Measurements from ENCODE around the gene SAMHD1. TPM values are rescaled to one million over a fixed set of nuclear protein-coding genes. Genes with fewer than 3 reads are reported as not detected.
"Not testable (repeated sequence)": the region's sequence is repeated elsewhere in the genome, so short reads cannot be mapped to it uniquely, and the experiment has no call there.

SAMHD1 gene
- total RNA-seq, 4 donors from 2014 or later = 17.0 to 212 (median 66.0) TPM

DNA sequence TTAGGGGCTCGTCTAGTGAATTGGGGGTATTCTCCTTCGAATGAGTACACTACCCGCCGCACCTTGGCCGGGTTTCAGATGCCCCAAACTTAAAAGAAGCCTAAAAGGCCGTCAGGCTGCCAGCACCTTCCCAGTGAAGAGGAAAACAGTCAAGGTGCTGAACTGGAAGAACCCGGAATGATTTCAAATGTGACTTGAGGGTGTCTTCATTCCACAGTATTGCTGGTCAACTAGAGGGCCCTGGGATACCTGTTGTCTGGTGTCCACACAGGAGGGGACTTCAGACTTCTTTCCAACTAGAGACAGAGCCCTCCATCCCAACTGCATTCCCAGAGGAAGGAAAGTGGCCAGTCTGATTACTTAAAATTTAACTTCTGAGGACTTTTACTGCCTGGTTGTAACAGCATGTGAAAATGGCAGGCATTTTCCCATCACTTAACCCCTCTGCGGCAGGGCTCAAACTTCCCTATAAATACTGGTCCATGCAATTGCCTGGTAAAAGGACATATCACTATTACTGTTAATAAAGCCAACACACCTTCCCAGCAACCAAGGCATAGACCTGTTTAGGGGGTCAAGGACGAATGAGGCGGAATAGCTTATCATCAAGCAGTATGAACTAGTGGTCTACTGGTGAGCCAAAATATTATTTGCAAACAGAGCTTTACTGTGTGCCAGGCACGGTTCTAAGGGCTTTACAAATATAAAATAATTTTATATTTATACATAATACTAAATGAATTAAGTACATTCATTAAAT lies 651 bp upstream of the SAMHD1 start:
- Histone ChIP-seq H3K4me1 (peaks cover 7 to 63% (median 15%) of the 10 kb centered on the region in 3 donors), H3K9me3 (no peaks in the 10 kb centered on the region), H3K27ac (peak overlapping the region; percentile 89 to 95 (median 94)), H3K4me3 (peak overlapping the region; percentile 75 to 99 (median 90)), H3K27me3 (no peaks in the 10 kb centered on the region), H3K36me3 (no peaks in the 10 kb centered on the region)
- no peak for TF ChIP-seq CTCF (IDR thresholded peaks at IDR 0.05)
- TF ChIP-seq POLR2A (IDR thresholded peaks at IDR 0.05) = no peak
- 35 to 85% methylated on average over 4 to 11 of the region's 11 CpGs for WGBS, 2 donors
- no peak for DNase-seq
- intact Hi-C loops (cut with DNase I) = no loop called here

- intact Hi-C loops (cut with DNase I) = no loop called here
These were observed 902 bp downstream of the SAMHD1 start for GRCh38 chr20:36950414-36951197.

DNA sequence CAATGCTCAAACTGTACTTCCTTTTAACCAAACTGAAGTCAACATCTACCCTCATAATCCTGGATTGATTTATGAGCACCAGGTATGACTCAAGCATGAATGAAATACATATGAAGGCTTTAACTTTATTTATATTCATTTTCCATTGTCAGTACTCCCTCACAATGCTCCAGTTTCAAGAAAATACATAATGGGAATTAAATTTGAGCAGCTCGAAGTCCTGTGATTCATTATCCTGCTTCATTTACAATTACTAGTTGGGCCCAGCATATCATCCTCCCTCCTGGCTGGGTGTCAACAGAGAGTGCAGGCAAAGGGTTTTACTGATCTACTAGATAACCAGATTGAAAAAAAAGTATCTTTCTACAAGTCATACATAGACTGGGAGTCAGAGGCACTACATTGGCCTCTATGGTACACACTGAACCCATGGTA lies 10.1 kb downstream of the SAMHD1 start:
- TF ChIP-seq POLR2A (IDR thresholded peaks at IDR 0.05) (no peak), CTCF (IDR thresholded peaks at IDR 0.05) (no peak)
- Histone ChIP-seq H3K27me3 (no peaks in the 10 kb centered on the region), H3K4me3 (peak overlapping the region in 1 of 4 donors; percentile 29), H3K4me1 (peaks cover 41 to 96% (median 69%) of the 10 kb centered on the region in 3 donors), H3K36me3 (peaks cover 0 to 67% (median 19%) of the 10 kb centered on the region in 3 donors), H3K27ac (peak overlapping the region; percentile 51 to 95 (median 93)), H3K9me3 (no peaks in the 10 kb centered on the region)
- DNase-seq = no peak
- intact Hi-C loops (cut with DNase I) = no loop called here
- 5 to 19% methylated on average over 1 of the region's 1 CpG for WGBS, 2 donors

More at GRCh38 chr20:36950414-36951197, 902 bp downstream of the SAMHD1 start:
- Histone ChIP-seq H3K4me1 (peaks cover 12 to 78% (median 26%) of the 10 kb centered on the region in 3 donors), H3K36me3 (peaks cover 0 to 6% (median 4%) of the 10 kb centered on the region in 3 donors), H3K9me3 (no peaks in the 10 kb centered on the region), H3K27me3 (no peaks in the 10 kb centered on the region), H3K27ac (peak overlapping the region; percentile 89 to 95 (median 94)), H3K4me3 (peak overlapping the region; percentile 75 to 99 (median 90))
- TF ChIP-seq POLR2A (IDR thresholded peaks at IDR 0.05) = no peak
- TF ChIP-seq CTCF (IDR thresholded peaks at IDR 0.05) = no peak
- no peak for DNase-seq
- 2% methylated on average over 15 to 24 of the region's 24 CpGs for WGBS, 2 donors

DNA sequence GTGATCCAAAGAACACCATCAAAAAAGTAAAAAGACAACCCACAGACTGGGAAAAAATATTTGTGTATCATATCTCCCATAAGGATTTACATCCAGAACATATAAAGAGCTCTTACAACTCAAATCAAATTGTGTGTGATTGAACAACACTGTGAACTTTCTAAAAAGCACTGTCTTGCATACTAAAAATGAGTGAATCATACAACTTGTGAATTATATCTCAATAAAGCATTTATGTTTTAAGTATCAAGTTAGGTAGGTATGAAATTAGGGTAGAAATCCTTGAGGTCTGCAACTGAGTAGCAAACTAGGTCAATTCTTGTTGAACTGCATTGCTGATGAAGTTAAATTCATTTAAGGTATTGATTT lies 14.1 kb downstream of the SAMHD1 start:
- Histone ChIP-seq H3K27me3 (no peaks in the 10 kb centered on the region), H3K4me1 (peaks cover 19 to 89% (median 54%) of the 10 kb centered on the region in 3 donors), H3K4me3 (no peak overlapping the region), H3K9me3 (no peaks in the 10 kb centered on the region), H3K36me3 (peaks cover 0 to 80% (median 10%) of the 10 kb centered on the region in 3 donors), H3K27ac (peak overlapping the region in 3 of 4 donors; percentile 63 to 95 (median 94))
- TF ChIP-seq CTCF (IDR thresholded peaks at IDR 0.05) (no peak), POLR2A (IDR thresholded peaks at IDR 0.05) (no peak)
- no peak for DNase-seq
- intact Hi-C loops (cut with DNase I) = no loop called here

DNA sequence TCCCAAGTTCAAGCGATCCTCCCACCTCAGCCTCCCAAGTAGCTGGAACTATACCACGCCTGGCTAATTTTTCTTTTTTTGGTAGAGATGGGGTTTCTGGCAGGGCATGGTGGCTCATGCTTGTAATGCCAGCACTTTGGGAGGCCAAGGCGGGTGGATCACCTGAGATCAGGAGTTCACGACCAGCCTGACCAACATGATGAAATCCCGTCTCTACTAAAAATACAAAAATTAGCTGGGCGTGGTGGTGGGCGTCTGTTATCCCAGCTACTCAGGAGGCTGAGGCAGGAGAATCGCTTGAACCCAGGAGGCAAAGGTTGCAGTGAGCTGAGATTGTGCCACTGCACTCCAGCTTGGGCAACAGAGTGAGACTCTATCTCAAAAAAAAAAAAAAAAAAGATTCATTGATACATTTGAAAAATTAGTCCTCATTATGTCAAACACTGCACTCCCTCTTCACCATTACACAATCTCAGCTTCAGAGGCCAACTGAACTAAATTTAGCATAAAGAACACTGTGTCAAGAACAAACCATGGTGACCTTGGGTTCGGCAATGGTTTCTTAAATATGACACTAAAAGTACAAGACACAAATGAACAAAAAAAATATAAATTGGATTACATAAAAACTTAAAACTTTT lies 14.6 kb downstream of the SAMHD1 start:
- intact Hi-C loops (cut with DNase I); H3K27me3 ChIP-seq; H3K9me3 ChIP-seq; DNase-seq: not testable (repeated sequence)
- Histone ChIP-seq H3K36me3 (peaks cover 0 to 82% (median 10%) of the 10 kb centered on the region in 3 donors), H3K27ac (peak overlapping the region in 3 of 4 donors; percentile 78 to 95 (median 94)), H3K4me3 (peak overlapping the region in 1 of 4 donors; percentile 7), H3K4me1 (peaks cover 14 to 86% (median 49%) of the 10 kb centered on the region in 3 donors)
- 69 to 91% methylated on average over 6 to 9 of the region's 9 CpGs for WGBS, 2 donors

Measured in esophagus squamous epithelium (tissue), 5 donors.